ENCODE data around the gene KCNK2.

The KCNK2 gene, protein sequence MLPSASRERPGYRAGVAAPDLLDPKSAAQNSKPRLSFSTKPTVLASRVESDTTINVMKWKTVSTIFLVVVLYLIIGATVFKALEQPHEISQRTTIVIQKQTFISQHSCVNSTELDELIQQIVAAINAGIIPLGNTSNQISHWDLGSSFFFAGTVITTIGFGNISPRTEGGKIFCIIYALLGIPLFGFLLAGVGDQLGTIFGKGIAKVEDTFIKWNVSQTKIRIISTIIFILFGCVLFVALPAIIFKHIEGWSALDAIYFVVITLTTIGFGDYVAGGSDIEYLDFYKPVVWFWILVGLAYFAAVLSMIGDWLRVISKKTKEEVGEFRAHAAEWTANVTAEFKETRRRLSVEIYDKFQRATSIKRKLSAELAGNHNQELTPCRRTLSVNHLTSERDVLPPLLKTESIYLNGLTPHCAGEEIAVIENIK

DNA sequence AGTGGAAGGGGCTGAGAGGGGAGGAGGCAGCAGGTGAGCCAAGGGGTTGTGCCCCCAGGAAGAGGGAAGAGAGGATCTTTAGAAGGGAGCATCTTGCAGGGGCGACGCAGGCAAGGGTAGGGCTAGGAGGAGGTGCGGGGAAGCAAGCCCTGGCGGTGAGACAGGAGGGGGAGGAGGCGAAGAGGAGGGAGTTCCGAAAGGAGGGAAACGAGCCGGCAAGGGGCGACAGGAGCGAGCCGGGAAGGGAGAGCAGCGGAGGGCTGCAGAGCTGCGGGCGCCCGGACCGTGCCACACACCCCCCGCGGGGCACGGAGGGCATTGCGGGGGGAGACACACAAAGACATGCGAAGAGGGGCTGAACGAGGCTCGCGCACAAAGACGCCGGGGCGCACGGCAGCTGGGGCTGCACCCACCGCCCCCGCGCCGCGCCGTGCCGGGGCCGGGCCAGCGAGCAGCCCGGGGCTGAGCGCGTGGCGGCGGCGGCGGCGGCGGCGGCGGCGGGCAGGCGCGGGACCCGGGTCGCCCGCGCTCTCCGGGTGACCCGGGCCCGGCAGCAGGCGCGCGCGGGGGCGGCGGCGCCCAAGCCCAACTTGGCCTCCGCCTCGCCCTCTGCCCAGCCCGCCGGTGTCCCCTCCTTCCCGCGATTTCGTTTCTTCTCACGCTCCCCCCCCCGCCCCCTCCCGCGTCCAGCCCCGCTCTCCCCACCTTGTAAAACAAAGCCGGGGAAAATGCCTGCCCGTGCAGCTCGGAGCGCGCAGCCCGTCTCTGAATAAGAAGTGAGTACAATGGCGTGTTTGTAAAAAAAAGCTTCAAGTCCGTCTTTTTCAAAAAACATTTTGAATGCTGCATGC, at the start of gene KCNK2:
KCNK2 (plus strand) TSS at position 206 of the 851 bp plus-strand sequence. CDS start 649 bp downstream, outside the sequence.
- DNase-seq: peak; percentile 70

GRCh38 chr1:215032911-215033526, 49.5 kb upstream of the KCNK2 start:
- no peak for DNase-seq

GRCh38 chr1:215040190-215040589, 42.3 kb upstream of the KCNK2 start:
- no peak for DNase-seq

DNA sequence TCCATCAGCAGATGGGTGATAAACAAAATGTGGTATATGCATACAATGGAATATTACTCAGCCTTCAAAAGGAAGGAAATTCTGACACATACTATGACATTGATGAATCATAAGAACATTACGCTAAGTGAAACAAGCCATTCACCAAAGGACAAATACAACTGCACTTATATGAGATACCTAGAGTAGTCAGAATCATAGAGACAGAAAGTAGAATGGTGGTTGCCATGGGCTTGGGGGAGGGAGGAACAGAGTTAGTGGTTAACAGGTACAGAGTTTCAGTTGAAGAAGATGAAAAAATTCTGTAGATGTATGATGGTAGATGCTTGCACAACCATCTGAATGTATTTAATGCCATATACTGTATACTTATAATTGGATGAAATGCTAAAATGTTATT, 39.1 kb upstream of the KCNK2 start:
- no peak for DNase-seq

DNA sequence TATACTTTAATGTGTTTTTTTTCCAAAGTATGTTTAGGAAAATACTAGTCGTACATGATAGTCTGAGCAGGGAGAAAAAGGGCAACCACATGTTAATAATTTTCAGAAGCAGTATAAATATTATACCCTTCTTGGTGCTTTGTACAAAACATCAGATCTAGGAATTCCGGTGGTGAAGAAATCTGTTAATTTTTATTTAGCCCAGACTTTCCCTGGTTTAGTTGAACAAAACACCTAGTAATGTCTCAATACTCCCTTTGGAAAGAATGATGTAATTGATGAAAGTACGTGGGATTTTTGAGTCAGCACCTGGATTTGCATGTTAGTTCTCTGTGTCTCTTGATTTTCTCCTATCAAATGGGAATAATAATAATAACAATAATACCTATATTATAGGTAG, 38.4 kb upstream of the KCNK2 start:
- DNase-seq: no peak

DNA sequence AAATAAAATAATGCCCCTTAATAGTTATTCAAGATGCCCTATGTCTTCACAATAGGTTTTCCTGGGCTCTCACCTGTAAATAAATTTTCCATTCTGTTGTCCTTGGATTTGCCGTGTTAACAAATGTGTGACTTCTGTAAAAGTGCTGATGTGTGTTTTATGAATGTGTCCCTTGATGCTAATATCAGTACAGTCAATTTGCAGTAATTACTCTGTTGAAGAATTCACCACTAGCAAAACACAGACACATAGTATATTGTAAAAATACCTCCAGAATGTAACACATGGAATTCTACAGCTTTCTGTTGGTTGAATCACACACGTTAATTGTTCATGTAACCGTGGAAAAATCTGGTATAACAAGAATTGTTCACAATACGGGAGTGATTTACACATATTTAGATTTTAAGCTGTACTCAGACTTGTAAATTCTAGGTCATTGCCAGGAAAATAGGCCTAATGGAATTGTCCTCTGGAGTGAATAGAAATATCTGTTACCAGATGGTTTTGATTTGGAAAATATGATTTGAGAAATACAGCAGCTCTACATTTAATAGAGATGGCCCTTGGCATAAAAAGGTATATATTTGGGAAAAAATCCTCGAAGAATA, 36.7 kb upstream of the KCNK2 start:
- DNase-seq: peak; percentile 75

- peak; percentile 95 for DNase-seq
Measured at GRCh38 chr1:215052256-215053015, 30.1 kb upstream of the KCNK2 start.

DNA sequence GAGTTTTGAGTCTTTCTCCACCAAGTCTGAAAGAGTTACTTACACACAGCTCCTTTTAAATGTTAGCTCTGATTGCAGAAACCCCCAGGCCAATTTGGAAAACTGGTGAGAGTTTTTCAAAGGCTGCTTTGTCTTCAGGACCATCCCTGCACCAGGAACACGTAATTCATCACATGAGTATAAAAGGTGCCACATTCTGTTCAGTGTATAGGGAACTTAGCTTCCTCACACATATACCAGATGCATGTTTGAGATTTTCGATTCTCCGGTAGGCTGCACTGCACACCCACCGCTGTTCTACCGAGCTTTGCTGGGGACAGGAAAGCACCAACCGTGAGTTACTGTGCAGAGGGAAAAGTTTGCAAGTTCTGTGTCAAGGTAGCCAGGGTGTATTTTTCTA, 28.3 kb upstream of the KCNK2 start:
- no peak for DNase-seq

GRCh38 chr1:215055281-215055935, 27.1 kb upstream of the KCNK2 start:
- DNase-seq: no peak

- peak; percentile 61 for DNase-seq
Measured at GRCh38 chr1:215056584-215056983, 26.0 kb upstream of the KCNK2 start.

DNA sequence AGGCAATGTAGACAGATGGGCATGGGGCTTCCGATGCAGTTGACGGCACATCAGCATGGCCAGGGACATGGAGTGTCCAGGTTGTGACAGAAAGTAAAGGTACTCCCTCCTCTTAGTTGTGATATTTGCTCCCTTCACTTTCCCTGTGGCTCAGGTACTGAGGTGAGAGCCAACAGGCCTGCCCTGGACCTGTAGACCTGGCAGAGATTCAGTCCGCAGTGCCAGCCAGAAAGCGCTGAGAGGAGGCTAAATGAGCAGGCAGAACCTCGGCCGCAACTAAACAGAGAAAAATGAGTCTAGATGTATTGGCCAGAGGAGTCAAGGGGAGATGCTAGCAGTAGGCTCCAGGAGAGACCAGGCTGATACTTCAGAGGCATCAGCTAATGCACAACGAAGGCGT, 22.6 kb upstream of the KCNK2 start:
- DNase-seq: no peak

GRCh38 chr1:215064327-215064726, 18.2 kb upstream of the KCNK2 start:
- DNase-seq: no peak

GRCh38 chr1:215071078-215071477, 11.5 kb upstream of the KCNK2 start:
- no peak for DNase-seq

DNA sequence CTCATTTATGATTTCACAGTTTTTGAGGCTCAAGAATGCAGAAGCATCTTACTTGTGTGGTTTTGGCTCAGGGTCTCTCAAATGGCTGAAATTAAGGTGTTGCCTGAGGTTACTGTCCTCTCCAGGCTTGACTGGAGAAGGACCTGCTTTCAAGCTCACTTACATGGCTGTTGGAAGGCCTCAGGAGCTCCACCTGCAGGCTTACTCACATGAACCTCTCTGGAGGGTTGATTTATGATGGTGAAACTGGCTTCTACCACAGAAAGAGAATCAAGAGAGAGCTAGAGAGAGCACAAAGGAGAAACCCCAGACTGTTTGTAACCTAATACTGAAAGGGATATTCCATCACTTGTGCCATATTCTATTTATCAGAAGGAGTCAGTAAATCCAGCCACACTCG, 6.2 kb upstream of the KCNK2 start:
- DNase-seq: peak; percentile 61

GRCh38 chr1:215079456-215079855, 3.1 kb upstream of the KCNK2 start:
- DNase-seq: peak; percentile 26

DNA sequence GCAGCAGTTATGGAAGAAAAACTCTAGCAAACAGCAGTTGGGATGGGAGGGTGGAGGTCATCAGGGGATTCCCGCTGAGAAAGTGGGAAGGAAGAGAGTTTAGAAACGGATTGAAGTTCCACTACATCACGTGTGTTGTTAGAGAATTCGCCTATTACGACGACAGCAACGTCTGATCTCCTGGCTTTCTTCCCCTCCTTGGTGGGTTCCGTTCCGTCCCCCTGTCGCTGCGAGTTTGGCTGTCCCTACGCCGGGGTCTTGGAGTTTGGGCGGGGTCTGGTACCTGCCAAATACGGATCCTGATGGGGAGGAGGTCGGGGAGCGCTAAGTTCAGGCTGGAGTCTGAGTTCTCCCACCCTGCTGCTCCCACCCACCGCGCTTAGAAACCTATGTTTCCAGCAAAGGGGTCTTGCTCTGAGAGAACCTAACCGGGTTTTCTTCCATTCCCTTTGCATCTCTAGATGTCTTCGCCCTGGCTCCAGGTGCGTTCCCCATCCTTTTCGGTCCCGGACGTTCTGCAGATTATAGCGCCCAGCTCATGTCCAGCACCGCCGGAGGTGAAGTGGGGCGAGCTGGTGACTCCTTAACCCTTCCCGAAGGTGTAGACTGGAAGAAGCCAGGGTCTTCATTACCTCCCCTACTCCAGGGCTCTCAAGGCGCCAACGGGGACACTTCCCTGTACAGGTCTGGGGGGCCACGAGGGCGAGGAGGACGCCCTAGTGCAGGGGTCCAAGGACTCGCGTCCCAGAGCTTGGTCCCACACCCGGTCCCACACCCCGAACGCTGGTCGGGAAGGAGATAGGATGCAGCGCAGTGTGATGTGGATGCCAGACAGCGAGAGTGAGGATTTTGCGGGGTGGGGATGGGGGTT, 641 bp upstream of the KCNK2 start:
- peak; percentile 47 for DNase-seq

DNA sequence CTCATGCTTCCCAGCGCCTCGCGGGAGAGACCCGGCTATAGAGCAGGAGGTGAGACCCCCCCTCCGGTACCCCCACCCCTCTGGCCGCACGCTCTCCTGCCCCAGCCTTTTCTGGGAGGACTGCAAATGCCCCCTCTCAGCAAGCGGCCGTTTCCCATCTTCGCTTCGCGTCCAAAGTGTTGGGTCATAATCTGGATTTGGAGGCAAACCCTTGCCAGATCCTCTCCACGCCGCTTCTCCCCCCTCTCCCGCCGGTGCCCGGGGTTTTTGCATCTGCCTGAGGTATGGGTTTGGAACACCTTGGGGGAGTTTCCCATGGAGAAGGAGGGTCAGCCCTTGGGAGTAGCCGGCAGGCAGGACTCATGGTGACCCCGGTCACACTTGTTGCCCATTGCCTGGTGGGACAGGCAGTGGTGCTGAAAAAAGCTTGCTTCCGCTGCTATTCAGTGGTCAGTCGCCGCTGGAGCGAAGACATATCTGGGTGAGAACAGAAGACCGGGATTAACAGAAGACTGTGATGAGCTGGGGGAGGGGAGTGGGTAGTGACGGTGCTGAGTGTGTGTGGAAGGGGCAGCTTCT, 935 bp downstream of the KCNK2 start:
- peak; percentile 59 for DNase-seq

DNA sequence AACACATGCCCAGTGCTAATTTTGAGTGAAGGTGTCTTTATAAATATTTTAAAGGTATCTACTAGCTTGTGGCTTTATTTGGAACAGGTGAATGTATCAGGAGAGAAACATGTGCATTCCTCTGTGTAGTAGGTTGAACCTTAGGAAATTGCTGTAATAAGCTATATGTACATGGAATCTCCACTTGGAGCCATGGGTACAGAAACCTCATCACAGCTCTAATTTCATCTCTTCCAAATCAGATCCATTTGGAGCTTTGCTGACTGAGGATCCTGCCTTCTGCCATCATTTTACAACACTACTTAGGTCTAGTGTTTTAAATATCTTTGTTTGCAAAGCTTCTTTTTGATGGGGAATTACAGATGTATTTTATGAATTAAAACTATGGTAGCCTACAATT, 2.1 kb downstream of the KCNK2 start:
- no peak for DNase-seq

GRCh38 chr1:215087603-215088002, 5.1 kb downstream of the KCNK2 start:
- no peak for DNase-seq

DNA sequence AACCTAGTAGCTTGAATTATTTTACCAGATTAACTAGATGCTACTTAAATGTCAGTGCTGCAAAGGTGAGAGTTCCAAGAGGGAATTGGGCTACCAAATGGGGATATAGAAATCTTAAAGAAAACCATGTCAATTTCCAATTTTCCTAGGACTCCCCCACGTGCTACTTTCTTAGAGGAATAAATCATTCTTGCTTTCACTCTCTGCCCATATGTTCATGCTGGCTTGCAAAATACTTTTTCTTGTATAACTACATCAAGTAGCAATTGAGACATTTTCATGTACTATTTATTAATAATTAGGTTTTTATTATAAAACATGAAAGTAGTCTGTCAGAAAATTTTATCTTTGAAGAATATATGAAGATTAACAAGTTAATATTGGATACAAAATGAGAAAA, 11.8 kb downstream of the KCNK2 start:
- DNase-seq: no peak
